C4-2B (cell line): ENCODE measurements around the gene NFKB2.

Experiments
- H3K27ac ChIP-seq: fragments of 450-650 bp; 2 replicates; pipeline ENCODE4 v1.5.1; 2017
- CTCF ChIP-seq: fragments of 450-650 bp; conservative IDR thresholded peaks from 2 replicates; pipeline ENCODE4 v1.5.1; 2017; ENCODE audit warnings: mild to moderate bottlenecking
- ZFX ChIP-seq: fragments of 450-650 bp; IDR thresholded peaks from 2 replicates; pipeline ENCODE4 v1.6.1; 2017

NFKB2 gene

GRCh38 chr10:102368077-102368476 is 27.4 kb upstream of the NFKB2 start:
- no peak for TF ChIP-seq ZFX
- TF ChIP-seq CTCF: no peak
- H3K27ac ChIP-seq: no peak overlapping the region

GRCh38 chr10:102371295-102371694 is 24.2 kb upstream of the NFKB2 start:
- H3K27ac ChIP-seq: no peak overlapping the region
- TF ChIP-seq ZFX (no peak), CTCF (no peak)

GRCh38 chr10:102375250-102375649 is 20.3 kb upstream of the NFKB2 start:
- no peak overlapping the region for H3K27ac ChIP-seq
- TF ChIP-seq ZFX (no peak), CTCF (no peak)

GRCh38 chr10:102375867-102376266 is 19.6 kb upstream of the NFKB2 start:
- TF ChIP-seq ZFX (no peak), CTCF (no peak)

GRCh38 chr10:102376901-102377300 is 18.6 kb upstream of the NFKB2 start:
- TF ChIP-seq CTCF (no peak), ZFX (no peak)
- no peak overlapping the region for H3K27ac ChIP-seq

More at GRCh38 chr10:102375867-102376266, 19.6 kb upstream of the NFKB2 start:
- no peak overlapping the region for H3K27ac ChIP-seq

- TF ChIP-seq CTCF: no peak
- no peak for TF ChIP-seq ZFX
- no peak overlapping the region for H3K27ac ChIP-seq
These were observed 16.1 kb upstream of the NFKB2 start for GRCh38 chr10:102379383-102379782.

- H3K27ac ChIP-seq: no peak overlapping the region
- TF ChIP-seq CTCF (no peak), ZFX (no peak)
These were observed 13.5 kb upstream of the NFKB2 start for GRCh38 chr10:102381983-102382382.
